A204.1 (cell line): ENCODE data around the gene SCN1B.

Source experiments
- FAIRE-seq: peaks from 2 replicates; lab custom pipeline; 2012; peaks lifted over from hg19 to GRCh38; lab: Jason Lieb, UNC

SCN1B gene

GRCh38 chr19:35055715-35056179, 25.5 kb downstream of the SCN1B start:
- FAIRE-seq = no peak

- no peak for FAIRE-seq
Observed at GRCh38 chr19:35056513-35057063, 26.3 kb downstream of the SCN1B start.

- peak; percentile 93 for FAIRE-seq
Observed at GRCh38 chr19:35058370-35058769, 28.1 kb downstream of the SCN1B start.

- FAIRE-seq = no peak
Observed at GRCh38 chr19:35059006-35059798, 28.9 kb downstream of the SCN1B start.

- no peak for FAIRE-seq
Observed at GRCh38 chr19:35059799-35060091, 29.5 kb downstream of the SCN1B start.

- FAIRE-seq = no peak
Observed at GRCh38 chr19:35060160-35060855, 30.0 kb downstream of the SCN1B start.

GRCh38 chr19:35061583-35062373, 31.5 kb downstream of the SCN1B start:
- no peak for FAIRE-seq

GRCh38 chr19:35062942-35063341, 32.7 kb downstream of the SCN1B start:
- FAIRE-seq = no peak

- no peak for FAIRE-seq
Observed at GRCh38 chr19:35063940-35064818, 33.9 kb downstream of the SCN1B start.

GRCh38 chr19:35065574-35065973, 35.3 kb downstream of the SCN1B start:
- FAIRE-seq = no peak

- FAIRE-seq = no peak
Observed at GRCh38 chr19:35066121-35066520, 35.9 kb downstream of the SCN1B start.

- FAIRE-seq = no peak
Observed at GRCh38 chr19:35066691-35067563, 36.7 kb downstream of the SCN1B start.

GRCh38 chr19:35068941-35069634, 38.8 kb downstream of the SCN1B start:
- no peak for FAIRE-seq

GRCh38 chr19:35069696-35070095, 39.4 kb downstream of the SCN1B start:
- no peak for FAIRE-seq

GRCh38 chr19:35070471-35070870, 40.2 kb downstream of the SCN1B start:
- FAIRE-seq = no peak

GRCh38 chr19:35073516-35073915, 43.2 kb downstream of the SCN1B start:
- FAIRE-seq = no peak

- FAIRE-seq = no peak
Observed at GRCh38 chr19:35073941-35074340, 43.7 kb downstream of the SCN1B start.

GRCh38 chr19:35074426-35075201, 44.3 kb downstream of the SCN1B start:
- FAIRE-seq = no peak
